HG02588 (cell line): ENCODE data around the gene ELL2.
"Not testable (repeated sequence)": the region's sequence is repeated elsewhere in the genome, so short reads cannot be mapped to it uniquely, and the experiment has no call there.

Experiments used
- ATAC-seq: cut with Tn5 transposase; IDR thresholded peaks from one replicate; pipeline ENCODE4 v1.9.1; 2021; ENCODE audit warnings: mild to moderate bottlenecking, moderate library complexity; ENCODE audit not compliant: unreplicated experiment

The ELL2 gene

GRCh38 chr5:95862671-95863382 is 98.8 kb downstream of the ELL2 start:
- ATAC-seq = no peak

- no peak for ATAC-seq
Measured at GRCh38 chr5:95861864-95862561, 99.6 kb downstream of the ELL2 start.

GRCh38 chr5:95861221-95861863 is 100.3 kb downstream of the ELL2 start:
- ATAC-seq = no peak

DNA sequence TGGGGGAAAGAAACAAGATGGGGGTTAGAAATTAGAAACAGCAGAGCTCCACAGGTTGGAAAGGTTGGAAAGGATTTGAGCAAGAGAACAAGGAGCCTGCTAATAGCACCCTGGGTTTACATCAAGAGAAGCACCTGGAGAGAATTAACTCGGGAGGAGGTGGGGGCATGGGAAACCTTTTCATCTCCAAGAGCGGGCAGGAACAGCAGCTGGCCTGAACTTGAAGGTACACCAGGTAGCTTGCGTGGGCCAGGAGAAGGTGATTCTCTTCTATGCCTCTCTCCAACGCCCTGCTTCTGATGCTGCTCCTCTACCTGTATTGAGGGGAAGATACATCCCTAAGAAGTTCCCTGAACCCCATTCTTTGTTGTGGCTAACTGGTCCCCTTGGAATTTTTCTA is 102.0 kb downstream of the ELL2 start:
- ATAC-seq = no peak

DNA sequence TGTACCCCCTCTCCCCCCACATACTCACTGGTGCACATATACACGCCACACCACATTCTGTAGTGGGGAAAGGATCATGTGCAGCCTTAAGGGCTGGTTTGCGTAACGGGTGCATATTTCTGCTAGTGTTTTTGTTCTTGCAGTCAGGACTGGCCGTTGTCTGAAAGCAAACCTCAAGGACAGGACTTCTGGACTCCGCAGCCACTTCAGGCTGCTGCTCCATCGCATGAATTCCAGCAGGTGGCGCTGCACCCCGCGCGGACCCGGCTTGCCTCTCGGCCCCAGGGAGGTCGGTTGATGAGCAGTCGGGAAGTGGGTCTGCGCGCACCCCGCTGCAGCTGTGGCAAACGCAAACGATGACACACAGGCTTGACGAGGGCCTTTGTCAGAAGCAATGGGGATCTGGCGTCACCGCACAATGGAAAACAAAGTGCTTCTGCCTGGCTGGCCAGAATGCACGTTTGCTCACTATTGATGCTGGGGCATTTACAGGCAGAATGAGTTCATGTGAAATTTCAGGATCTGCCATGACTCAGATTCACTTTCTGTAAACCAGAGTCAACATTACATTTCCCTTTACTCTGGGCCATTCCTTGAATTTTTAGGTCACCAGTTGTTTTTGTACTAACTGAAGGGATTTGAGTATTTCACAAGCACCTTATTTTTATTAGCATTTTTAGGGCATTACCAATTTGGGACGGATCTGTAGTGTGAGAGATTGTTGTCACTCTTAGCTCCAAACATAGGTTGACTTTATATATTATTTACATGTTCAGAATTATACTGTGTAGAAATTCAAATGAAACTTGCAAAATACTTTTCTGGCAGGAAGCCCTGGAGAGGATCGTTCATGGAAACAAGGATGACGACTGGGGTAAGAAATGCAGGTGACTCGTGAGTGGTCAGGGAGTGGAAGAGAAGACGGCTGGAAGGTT is 102.7 kb downstream of the ELL2 start:
- ATAC-seq = peak; percentile 97

- no peak for ATAC-seq
Measured at GRCh38 chr5:95858023-95858461, 103.6 kb downstream of the ELL2 start.

GRCh38 chr5:95857185-95857945 is 104.3 kb downstream of the ELL2 start:
- ATAC-seq = no peak

GRCh38 chr5:95856501-95856981 is 105.1 kb downstream of the ELL2 start:
- ATAC-seq = no peak

DNA sequence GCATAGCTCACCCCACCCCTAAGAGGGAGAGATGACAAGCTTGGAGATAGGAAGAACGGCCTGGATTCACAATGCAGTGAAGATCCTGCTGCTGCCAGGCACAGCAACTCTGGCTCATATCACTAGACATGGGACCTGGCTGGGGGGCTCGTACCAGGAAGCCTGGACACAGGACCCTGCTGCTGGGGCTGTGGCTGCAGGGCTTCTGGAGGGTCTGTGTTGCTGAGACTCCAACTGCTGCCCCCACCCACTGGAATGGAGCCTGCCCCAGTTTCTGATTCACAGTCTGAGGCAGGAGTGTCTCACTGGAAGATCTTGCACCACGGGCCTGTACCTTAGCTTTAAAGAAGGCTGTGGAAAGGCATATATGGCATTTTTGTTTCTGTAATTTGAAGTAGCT is 108.2 kb downstream of the ELL2 start:
- ATAC-seq = no peak

DNA sequence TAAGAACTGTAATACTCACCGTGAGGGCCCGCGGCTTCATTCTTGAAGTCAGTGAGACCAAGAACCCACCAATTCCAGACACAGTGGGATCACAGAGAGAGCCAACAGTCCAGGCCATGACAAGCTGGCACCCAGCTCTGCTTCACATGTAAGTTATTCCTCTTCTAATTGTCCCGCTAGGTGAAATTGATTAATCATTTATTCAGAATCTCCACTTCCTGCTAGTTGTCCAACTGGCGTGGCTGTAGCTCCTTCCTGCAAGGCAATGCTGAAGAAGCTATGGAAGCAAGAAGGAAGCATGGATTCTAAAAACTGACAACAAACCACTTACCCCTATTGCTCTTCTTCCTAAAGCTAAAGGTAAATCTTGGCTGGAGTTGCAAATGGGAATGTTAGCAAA is 109.1 kb downstream of the ELL2 start:
- ATAC-seq = no peak

DNA sequence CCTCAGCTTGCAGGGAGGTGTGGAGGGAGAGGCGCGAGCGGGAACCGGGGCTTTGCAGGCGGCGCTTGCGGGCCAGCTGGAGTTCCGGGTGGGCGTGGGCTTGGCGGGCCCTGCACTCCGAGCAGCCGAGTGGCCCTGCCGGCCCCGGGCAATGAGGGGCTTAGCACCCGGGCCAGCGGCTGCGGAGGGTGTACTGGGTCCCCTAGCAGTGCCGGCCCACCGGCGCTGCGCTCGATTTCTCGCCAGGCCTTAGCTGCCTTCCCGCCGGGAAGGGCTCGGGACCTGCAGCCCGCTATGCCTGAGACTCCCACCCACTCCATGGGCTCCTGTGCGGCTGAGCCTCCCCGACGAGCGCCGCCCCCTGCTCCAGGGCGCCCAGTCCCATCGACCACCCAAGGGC is 110.5 kb downstream of the ELL2 start:
- ATAC-seq = not testable (repeated sequence)

DNA sequence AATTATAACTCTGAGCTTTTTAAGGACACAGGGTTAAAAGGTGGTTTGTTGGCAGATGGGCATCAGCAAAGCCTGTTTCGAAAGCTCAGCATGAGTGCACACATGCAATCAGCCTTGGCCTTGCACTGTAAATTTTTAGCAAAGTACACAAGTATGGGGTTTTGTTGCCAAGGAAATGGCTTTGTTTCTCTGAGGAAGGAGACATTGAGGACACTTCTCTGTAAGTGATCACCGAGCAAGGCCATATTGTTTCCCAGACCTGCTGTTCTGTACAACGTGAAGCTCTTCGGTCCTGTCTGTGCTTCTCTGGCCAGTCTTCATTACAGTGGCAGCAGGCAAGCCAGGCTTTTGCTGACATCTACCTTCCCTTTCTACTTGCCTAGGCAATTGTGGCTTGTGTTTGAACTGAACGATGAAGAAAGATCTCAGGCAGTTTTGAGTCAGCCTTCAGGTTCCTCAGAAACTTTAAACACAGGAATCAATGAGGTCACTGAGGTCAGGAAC is 111.2 kb downstream of the ELL2 start:
- no peak for ATAC-seq

GRCh38 chr5:95848701-95849100 is 113.0 kb downstream of the ELL2 start:
- no peak for ATAC-seq

DNA sequence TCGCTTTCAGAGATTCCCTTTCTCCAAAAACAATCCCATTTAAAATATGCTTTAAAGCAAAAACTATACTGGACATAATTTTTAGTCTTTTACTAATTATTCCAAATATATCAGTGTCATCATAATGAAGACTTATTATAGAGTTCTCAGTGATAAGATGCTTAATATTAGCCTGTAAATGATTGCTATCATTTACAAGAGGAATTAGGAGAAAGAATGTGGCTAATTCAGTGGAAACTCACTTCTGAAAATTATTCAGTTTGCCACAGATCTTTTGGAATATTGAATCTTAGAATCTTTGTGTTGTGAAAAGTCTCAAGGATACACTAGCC is 114.4 kb downstream of the ELL2 start:
- ATAC-seq = no peak

- no peak for ATAC-seq
Measured at GRCh38 chr5:95846554-95847260, 114.9 kb downstream of the ELL2 start.

DNA sequence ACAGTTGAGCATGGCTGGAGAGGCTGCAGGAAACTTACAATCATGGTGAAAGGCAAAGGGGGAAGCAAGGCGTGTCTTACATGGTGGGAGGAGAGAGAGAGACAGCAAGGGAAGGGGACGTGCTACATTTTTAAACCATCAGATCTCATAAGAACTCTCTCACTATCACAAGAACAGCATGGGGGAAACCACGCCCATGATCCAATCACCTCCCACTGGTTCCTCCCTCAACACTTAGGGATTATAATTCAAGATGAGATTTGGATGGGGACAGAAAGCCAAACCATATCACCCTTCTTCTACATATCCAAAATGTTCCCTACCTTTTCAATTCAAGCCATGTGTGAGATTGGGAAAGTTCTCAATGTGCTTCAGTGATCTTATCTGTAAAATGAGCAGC is 116.3 kb downstream of the ELL2 start:
- no peak for ATAC-seq

DNA sequence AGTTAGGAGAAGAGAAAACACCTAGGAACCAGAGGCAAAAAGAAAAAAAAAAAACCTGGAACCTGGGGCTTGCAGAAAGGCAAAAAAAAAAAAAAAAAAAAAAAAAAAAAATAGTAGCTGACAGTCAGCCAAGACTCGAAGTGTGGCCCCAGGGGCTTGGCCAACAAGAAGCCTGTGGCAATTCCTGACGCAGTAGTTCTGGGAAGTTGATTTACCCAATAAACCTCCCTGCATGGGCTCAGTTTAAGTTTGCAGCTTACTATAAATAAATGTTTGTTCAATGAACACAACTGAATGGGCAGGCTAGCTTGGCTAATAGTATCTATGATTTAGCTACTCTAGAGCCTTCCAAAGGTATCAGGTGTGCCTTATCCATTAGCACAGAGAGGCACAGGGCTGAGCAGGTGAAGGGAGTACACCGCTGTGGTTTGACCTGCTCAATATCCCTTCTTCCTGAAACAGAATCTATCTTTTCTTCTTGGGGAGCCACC is 117.9 kb downstream of the ELL2 start:
- no peak for ATAC-seq

DNA sequence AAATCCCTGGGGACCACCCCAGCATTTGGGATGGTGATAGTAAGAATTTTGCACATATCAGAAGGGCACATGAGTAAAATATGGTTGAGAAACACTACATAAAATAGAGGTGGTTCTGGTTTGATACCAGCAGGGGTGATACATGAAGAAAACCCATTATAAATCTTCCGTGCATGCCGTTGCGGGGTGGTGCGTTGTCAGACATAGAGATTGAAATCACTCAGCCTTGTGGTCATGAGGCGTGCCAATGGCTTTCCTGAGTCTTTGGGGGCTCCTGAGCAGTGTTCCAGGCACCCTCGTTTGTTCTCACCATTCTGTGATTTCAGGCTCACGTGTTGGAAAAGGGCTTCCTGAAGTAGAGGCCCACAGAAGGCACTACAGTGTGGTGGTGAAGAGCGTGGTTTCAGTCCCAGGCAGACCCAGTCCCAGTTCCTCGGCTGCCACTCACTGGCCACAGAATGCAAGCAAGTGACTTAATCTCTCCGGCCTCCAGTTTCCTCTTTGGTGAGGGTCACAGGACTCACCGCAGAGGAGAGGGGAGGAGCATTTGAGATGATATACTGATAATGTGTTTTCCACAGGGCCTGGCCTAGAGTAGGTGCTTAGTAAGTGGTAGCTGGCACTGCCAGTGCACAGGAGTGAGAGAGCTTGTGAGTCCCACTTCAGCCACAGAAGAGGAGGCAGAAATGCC is 118.7 kb downstream of the ELL2 start:
- ATAC-seq = peak; percentile 93
